GM12864 (cell line): ENCODE data around the gene FAM219A.
"Not testable (repeated sequence)": the region's sequence is repeated elsewhere in the genome, so short reads cannot be mapped to it uniquely, and the experiment has no call there.

ENCODE experiments used
- DNase-seq: peaks from one replicate; pipeline ENCODE4 v3.0.0-alpha.2; 2011; ENCODE audit warnings: low read depth
- H3K4me3 ChIP-seq: 2 replicates; pipeline ENCODE4 v1.5.1; 2011; ENCODE audit warnings: mild to moderate bottlenecking, low read depth, low read length, control low read depth
- CTCF ChIP-seq: IDR thresholded peaks from 2 replicates; pipeline ENCODE4 v1.5.1; 2011; ENCODE audit warnings: low read depth, mild to moderate bottlenecking, moderate library complexity, low read length, control low read depth, inconsistent platforms; ENCODE audit errors: missing control alignments

The FAM219A gene

GRCh38 chr9:34373749-34374148, 84.6 kb downstream of the FAM219A start:
- H3K4me3 ChIP-seq, result no peak overlapping the region
- no peak for TF ChIP-seq CTCF

GRCh38 chr9:34372467-34373011, 85.8 kb downstream of the FAM219A start:
- no peak for TF ChIP-seq CTCF
- no peak overlapping the region for H3K4me3 ChIP-seq
- no peak for DNase-seq

More at GRCh38 chr9:34373749-34374148, 84.6 kb downstream of the FAM219A start:
- no peak for DNase-seq

GRCh38 chr9:34371886-34372466, 86.4 kb downstream of the FAM219A start:
- no peak for DNase-seq
- H3K4me3 ChIP-seq, result no peak overlapping the region
- no peak for TF ChIP-seq CTCF

GRCh38 chr9:34370970-34371880, 87.1 kb downstream of the FAM219A start:
- DNase-seq, result no peak
- no peak overlapping the region for H3K4me3 ChIP-seq
- TF ChIP-seq CTCF, result no peak

GRCh38 chr9:34370335-34370969, 87.9 kb downstream of the FAM219A start:
- H3K4me3 ChIP-seq, result no peak overlapping the region
- no peak for DNase-seq
- no peak for TF ChIP-seq CTCF

GRCh38 chr9:34369636-34370035, 88.7 kb downstream of the FAM219A start:
- H3K4me3 ChIP-seq, result no peak overlapping the region
- no peak for DNase-seq
- no peak for TF ChIP-seq CTCF

GRCh38 chr9:34368796-34369195, 89.6 kb downstream of the FAM219A start:
- not testable (repeated sequence) for H3K4me3 ChIP-seq, DNase-seq

- not testable (repeated sequence) for H3K4me3 ChIP-seq, DNase-seq
These were observed 90.5 kb downstream of the FAM219A start for GRCh38 chr9:34367751-34368410.
